Loucy (cell line): ENCODE results near the gene JUP.

Experiments used
- H2AFZ ChIP-seq: fragments of 200-600 bp; sonication (generic); 2 replicates; pipeline ENCODE4 v1.6.0; 2016; ENCODE audit warnings: antibody characterized with exemption, mild to moderate bottlenecking, low read length, moderate library complexity
- H3F3A ChIP-seq: fragments of 200-600 bp; 2 replicates; pipeline ENCODE4 v1.6.0; 2016; ENCODE audit warnings: antibody characterized with exemption, low read depth, mild to moderate bottlenecking
- H3K27me3 ChIP-seq: fragments of 200-600 bp; sonication (generic); 2 replicates; pipeline ENCODE4 v1.6.1; 2014; ENCODE audit warnings: low read length, mild to moderate bottlenecking; ENCODE audit not compliant: insufficient read depth, poor library complexity, severe bottlenecking
- H3K36me3 ChIP-seq: fragments of 200-600 bp; sonication (generic); 2 replicates; pipeline ENCODE4 v1.6.1; 2016; ENCODE audit warnings: low read length; ENCODE audit not compliant: insufficient read depth
- H3K4me1 ChIP-seq: fragments of 200-600 bp; sonication (generic); 2 replicates; pipeline ENCODE4 v1.5.1; 2014; ENCODE audit warnings: low read length, mild to moderate bottlenecking; ENCODE audit not compliant: insufficient read depth, poor library complexity, severe bottlenecking
- H3K4me2 ChIP-seq: fragments of 200-600 bp; sonication (generic); 2 replicates; pipeline ENCODE4 v1.6.0; 2014; ENCODE audit warnings: antibody characterized with exemption, low read length, low read depth, mild to moderate bottlenecking; ENCODE audit not compliant: poor library complexity, severe bottlenecking
- H3K4me3 ChIP-seq: fragments of 200-600 bp; sonication (generic); 2 replicates; pipeline ENCODE4 v1.5.1; 2014; ENCODE audit warnings: low read length, mild to moderate bottlenecking, mixed read lengths; ENCODE audit not compliant: poor library complexity, severe bottlenecking
- H3K79me2 ChIP-seq: fragments of 200-600 bp; sonication (generic); 2 replicates; pipeline ENCODE4 v1.6.1; 2014; ENCODE audit warnings: low read length; ENCODE audit not compliant: insufficient read depth
- H3K9ac ChIP-seq: fragments of 200-600 bp; sonication (generic); 2 replicates; pipeline ENCODE4 v1.6.0; 2014; ENCODE audit warnings: mild to moderate bottlenecking, low read depth, low read length, moderate library complexity; ENCODE audit not compliant: poor library complexity, severe bottlenecking
- H3K9me2 ChIP-seq: fragments of 200-600 bp; sonication (generic); replicated peaks from 2 replicates; pipeline ENCODE4 v1.6.1; 2016; ENCODE audit warnings: low read depth, low read length, mixed read lengths
- H3K9me3 ChIP-seq: fragments of 200-600 bp; sonication (generic); 2 replicates; pipeline ENCODE4 v1.6.1; 2014; ENCODE audit warnings: mild to moderate bottlenecking, antibody characterized with exemption, low read length, low read depth; ENCODE audit not compliant: insufficient read depth
- H4K20me1 ChIP-seq: fragments of 200-600 bp; sonication (generic); 2 replicates; pipeline ENCODE4 v1.6.0; 2014; ENCODE audit warnings: antibody characterized with exemption, low read length, mild to moderate bottlenecking; ENCODE audit not compliant: insufficient read depth, poor library complexity, severe bottlenecking
- EZH2phosphoT487 ChIP-seq: fragments of 200-600 bp; IDR thresholded peaks from 2 replicates; pipeline ENCODE4 v1.6.1; 2018; ENCODE audit warnings: antibody characterized with exemption, mild to moderate bottlenecking, moderate library complexity, borderline replicate concordance
- TF ChIP-seq, protein P1 (sequence below): fragments of 200-600 bp; sonication (generic); conservative IDR thresholded peaks from 2 replicates; pipeline ENCODE4 v1.5.1; 2014; ENCODE audit warnings: mild to moderate bottlenecking, antibody characterized with exemption, low read length

JUP gene

DNA sequence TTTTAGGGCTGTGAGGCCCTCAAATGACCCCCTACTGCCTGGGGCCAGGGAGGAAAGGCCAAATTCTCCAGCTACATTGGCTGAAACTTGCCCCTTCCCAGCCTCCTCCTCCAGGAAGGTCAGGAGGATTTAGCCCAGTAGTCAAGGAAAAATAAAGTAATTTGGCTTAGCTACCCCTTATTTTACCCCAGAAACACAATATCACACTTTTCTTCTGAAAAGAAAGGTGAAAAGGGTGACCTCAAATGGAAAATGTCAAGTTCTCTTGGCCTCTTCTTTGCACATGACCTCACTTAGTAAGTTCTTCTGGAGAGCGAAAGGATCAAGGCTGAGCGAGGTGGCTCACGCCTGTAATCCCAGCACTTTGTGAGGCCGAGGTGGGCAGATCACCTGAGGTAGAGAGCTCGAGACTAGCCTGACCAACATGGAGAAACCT, 8.0 kb upstream of the JUP start:
- no peaks in the 10 kb centered on the region for H3K9me3 ChIP-seq
- H3K36me3 ChIP-seq = no peaks in the 10 kb centered on the region
- H4K20me1 ChIP-seq = no peaks in the 10 kb centered on the region
- H3F3A ChIP-seq = no peaks in the 10 kb centered on the region
- no peak overlapping the region for H2AFZ ChIP-seq
- no peak overlapping the region for H3K9ac ChIP-seq
- H3K4me1 ChIP-seq = peaks cover 12% of the 10 kb centered on the region
- no peak overlapping the region for H3K4me3 ChIP-seq
- no peaks in the 10 kb centered on the region for H3K79me2 ChIP-seq
- no peaks in the 10 kb centered on the region for H3K9me2 ChIP-seq
- TF ChIP-seq, protein P1, sequence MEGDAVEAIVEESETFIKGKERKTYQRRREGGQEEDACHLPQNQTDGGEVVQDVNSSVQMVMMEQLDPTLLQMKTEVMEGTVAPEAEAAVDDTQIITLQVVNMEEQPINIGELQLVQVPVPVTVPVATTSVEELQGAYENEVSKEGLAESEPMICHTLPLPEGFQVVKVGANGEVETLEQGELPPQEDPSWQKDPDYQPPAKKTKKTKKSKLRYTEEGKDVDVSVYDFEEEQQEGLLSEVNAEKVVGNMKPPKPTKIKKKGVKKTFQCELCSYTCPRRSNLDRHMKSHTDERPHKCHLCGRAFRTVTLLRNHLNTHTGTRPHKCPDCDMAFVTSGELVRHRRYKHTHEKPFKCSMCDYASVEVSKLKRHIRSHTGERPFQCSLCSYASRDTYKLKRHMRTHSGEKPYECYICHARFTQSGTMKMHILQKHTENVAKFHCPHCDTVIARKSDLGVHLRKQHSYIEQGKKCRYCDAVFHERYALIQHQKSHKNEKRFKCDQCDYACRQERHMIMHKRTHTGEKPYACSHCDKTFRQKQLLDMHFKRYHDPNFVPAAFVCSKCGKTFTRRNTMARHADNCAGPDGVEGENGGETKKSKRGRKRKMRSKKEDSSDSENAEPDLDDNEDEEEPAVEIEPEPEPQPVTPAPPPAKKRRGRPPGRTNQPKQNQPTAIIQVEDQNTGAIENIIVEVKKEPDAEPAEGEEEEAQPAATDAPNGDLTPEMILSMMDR = no peak
- no peak for TF ChIP-seq EZH2phosphoT487
- no peak overlapping the region for H3K4me2 ChIP-seq
- H3K27me3 ChIP-seq = no peaks in the 10 kb centered on the region

DNA sequence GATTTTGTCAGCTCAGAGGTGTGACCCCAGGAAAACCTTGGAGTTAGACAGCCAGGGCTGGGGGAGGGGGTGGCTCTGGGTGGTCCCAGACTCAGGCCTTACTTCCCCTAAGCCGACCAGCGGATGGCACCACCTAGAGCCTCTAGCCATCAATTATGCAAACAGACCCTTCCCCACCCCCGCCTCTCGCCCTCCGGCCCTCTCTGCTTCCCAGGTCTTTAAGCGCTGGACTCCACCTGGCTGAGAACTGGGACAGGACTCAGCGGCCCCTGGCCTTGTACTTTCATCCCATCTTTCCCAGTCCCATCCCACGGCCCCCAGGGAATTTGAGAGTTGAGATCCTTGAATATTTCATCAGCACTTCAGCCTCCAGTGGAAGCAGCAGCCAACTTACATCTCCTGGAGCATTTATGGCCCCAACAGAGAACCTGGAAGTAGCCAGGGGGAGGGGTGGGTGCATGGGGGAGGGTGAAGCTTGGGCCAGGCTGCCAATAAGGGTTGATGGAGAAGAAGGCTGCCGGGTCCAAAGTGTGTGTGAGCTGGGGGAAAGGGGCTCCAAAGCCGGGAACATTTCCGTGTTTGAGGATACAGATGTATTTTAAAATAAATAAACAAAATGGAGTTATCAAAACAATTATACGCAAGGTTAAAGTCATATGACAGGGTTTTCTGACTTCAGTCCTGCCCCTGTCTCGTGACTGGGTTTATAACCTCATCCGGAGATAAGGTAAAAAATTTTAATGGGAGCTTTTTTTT, 7.5 kb upstream of the JUP start:
- no peak overlapping the region for H3K4me3 ChIP-seq

DNA sequence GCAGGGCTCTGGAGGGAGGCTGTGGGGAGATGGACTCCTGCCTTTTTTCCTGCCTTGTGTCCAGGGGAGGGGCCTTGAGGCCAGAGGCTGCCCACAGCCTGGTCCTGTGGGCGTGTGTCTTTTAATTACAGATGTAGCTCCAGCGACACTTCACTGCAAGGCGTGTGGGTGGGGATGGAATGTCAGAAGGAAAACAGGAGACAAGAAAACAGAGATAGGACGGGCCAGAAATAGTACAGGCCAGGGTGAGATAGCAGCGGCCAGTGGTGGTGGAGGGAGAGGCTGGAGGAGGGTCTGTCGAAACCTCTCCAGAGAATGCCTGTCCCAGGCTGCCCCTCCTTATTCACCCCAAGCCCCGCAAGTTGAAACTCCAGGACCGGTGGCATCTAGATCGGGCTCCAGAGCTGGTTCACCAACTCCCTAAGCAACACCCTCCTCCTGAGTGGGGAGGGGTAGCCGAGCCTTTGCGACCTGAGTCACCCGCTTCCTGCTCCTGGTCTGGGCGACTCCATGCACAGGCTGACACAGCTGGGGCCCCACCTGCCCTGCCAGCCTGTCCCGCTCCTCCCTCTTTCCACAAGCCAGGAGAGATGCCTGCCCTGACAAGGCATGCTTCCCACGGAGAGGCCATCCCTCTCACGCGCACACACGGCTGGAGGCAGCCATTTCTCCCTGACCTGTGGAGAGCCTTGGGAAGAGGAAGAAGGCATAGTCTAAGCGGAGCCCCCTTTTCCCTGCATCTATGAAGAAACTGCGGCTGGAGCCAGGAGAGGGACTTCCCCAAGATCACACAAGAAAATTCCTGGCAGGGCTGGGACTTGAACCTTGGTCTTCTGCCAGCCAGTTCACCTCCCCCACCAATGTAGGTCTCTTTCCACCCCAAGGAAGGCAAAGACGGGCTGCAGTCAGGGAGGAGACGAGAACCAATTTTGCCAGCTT, 6.6 kb upstream of the JUP start:
- H4K20me1 ChIP-seq = no peaks in the 10 kb centered on the region
- H3K9me3 ChIP-seq = no peaks in the 10 kb centered on the region
- no peaks in the 10 kb centered on the region for H3K27me3 ChIP-seq
- peak overlapping the region; percentile 24 for H3K4me2 ChIP-seq
- H3K79me2 ChIP-seq = no peaks in the 10 kb centered on the region
- no peaks in the 10 kb centered on the region for H3K9me2 ChIP-seq
- TF ChIP-seq EZH2phosphoT487 = no peak
- TF ChIP-seq, protein P1 = no peak
- peaks cover 24% of the 10 kb centered on the region for H3K4me1 ChIP-seq
- H3K4me3 ChIP-seq = no peak overlapping the region
- no peaks in the 10 kb centered on the region for H3F3A ChIP-seq
- no peaks in the 10 kb centered on the region for H3K36me3 ChIP-seq
- no peak overlapping the region for H3K9ac ChIP-seq
- H2AFZ ChIP-seq = peak overlapping the region; percentile 8; the same call in 1 of the 2 replicates

More for the DNA sequence above, 7.5 kb upstream of the JUP start:
- H3F3A ChIP-seq = no peaks in the 10 kb centered on the region
- no peaks in the 10 kb centered on the region for H3K27me3 ChIP-seq
- TF ChIP-seq, protein P1 = no peak
- TF ChIP-seq EZH2phosphoT487 = no peak
- no peaks in the 10 kb centered on the region for H4K20me1 ChIP-seq
- peaks cover 18% of the 10 kb centered on the region for H3K4me1 ChIP-seq
- H3K36me3 ChIP-seq = no peaks in the 10 kb centered on the region
- no peak overlapping the region for H3K9ac ChIP-seq
- H3K9me3 ChIP-seq = no peaks in the 10 kb centered on the region
- H3K9me2 ChIP-seq = no peaks in the 10 kb centered on the region
- H3K79me2 ChIP-seq = no peaks in the 10 kb centered on the region
- no peak overlapping the region for H2AFZ ChIP-seq
- H3K4me2 ChIP-seq = no peak overlapping the region
